ENCODE data around the gene HDAC4.

DNA sequence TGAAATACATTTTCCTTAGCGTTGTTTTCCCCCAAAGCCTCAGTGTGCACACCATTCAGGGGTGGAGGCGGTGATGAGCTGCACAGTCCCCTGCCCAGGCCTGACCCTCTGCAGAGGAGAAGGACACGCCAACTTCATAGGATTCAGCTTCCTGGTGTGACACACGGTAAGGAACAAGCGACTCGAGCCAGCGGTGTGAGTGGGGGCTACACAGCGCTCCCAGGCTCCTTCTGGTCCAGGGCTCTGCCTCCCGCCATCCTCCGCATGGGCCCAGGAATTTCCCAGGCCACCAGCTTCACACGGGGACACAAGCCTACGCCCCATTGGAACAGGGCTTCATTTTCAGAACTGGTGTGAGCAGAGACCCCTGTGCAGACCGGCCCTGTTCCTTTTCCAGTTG is 272.1 kb downstream of the HDAC4 start:
- TF ChIP-seq GATA3 (IDR thresholded peaks at IDR 0.05; ENCODE audit: low read depth, low read length) (no peak), GATA2 (IDR thresholded peaks at IDR 0.05; ENCODE audit: low read depth, low read length) (no peak)

Measured in SH-SY5Y (cell line).